Neural cell (in vitro differentiated cells): ENCODE measurements around the gene LDB2. TPM values are rescaled to one million over a fixed set of nuclear protein-coding genes. Genes with fewer than 3 reads are reported as not detected.

Experiments used
- H2AFZ ChIP-seq: fragments of 200-600, 300-800 bp; sonication (generic), shearing (Covaris generic); 2 replicates; pipeline ENCODE4 v1.6.0; 2014; ENCODE audit warnings: low read depth, mild to moderate bottlenecking, antibody characterized with exemption, low read length, moderate library complexity
- H3F3A ChIP-seq: fragments of 200-600 bp; shearing (Covaris generic); 2 replicates; pipeline ENCODE4 v1.6.1; 2016; ENCODE audit warnings: mild to moderate bottlenecking, moderate library complexity, mixed read lengths, antibody characterized with exemption, low read length; ENCODE audit not compliant: insufficient read depth, poor library complexity, severe bottlenecking
- H3K27ac ChIP-seq: fragments of 200-600, 300-800 bp; sonication (generic), shearing (Covaris generic); 2 replicates; pipeline ENCODE4 v1.5.1; 2014; ENCODE audit warnings: mild to moderate bottlenecking, low read length, moderate library complexity
- H3K27me3 ChIP-seq: fragments of 300-800, 200-600 bp; sonication (generic), shearing (Covaris generic); 2 replicates; pipeline ENCODE4 v1.6.0; 2014; ENCODE audit warnings: mild to moderate bottlenecking, low read depth, low read length, moderate library complexity; ENCODE audit not compliant: insufficient read depth
- H3K36me3 ChIP-seq: fragments of 300-800, 200-600 bp; sonication (generic), shearing (Covaris generic); 2 replicates; pipeline ENCODE4 v1.5.1; 2014; ENCODE audit warnings: mild to moderate bottlenecking, antibody characterized with exemption, low read length, moderate library complexity; ENCODE audit not compliant: insufficient read depth
- H3K4me2 ChIP-seq: fragments of 300-800, 200-600 bp; sonication (generic), shearing (Covaris generic); 2 replicates; pipeline ENCODE4 v1.6.0; 2014; ENCODE audit warnings: mild to moderate bottlenecking, low read length
- H3K4me3 ChIP-seq: fragments of 300-800, 200-600 bp; sonication (generic), shearing (Covaris generic); 2 replicates; pipeline ENCODE4 v1.5.1; 2014; ENCODE audit warnings: mild to moderate bottlenecking, low read length, moderate library complexity
- H3K79me2 ChIP-seq: fragments of 200-600 bp; shearing (Covaris generic); replicated peaks from 2 replicates; pipeline ENCODE4 v1.6.0; 2014; ENCODE audit warnings: mild to moderate bottlenecking, low read length, moderate library complexity; ENCODE audit not compliant: insufficient read depth
- H3K9ac ChIP-seq: fragments of 300-800, 200-600 bp; sonication (generic), shearing (Covaris generic); 2 replicates; pipeline ENCODE4 v1.6.1; 2016; ENCODE audit warnings: mild to moderate bottlenecking, low read length, mixed read lengths
- H3K9me2 ChIP-seq: fragments of 200-600 bp; shearing (Covaris generic); 2 replicates; pipeline ENCODE4 v1.6.1; 2016; ENCODE audit warnings: mild to moderate bottlenecking, low read length, mixed read lengths; ENCODE audit not compliant: insufficient read depth
- H3K9me3 ChIP-seq: fragments of 200-600, 300-800 bp; sonication (generic), shearing (Covaris generic); 2 replicates; pipeline ENCODE4 v1.6.1; 2016; ENCODE audit warnings: mild to moderate bottlenecking, mixed run types, low read length, moderate library complexity, mixed read lengths
- H4K20me1 ChIP-seq: fragments of 200-600 bp; shearing (Covaris generic); 2 replicates; pipeline ENCODE4 v1.6.1; 2016; ENCODE audit warnings: mild to moderate bottlenecking, mixed run types; ENCODE audit not compliant: insufficient read depth
- EP300 ChIP-seq: fragments of 450-650 bp; conservative IDR thresholded peaks from 2 replicates; pipeline ENCODE4 v1.6.1; 2014; ENCODE audit warnings: antibody characterized with exemption, mild to moderate bottlenecking, moderate library complexity; ENCODE audit not compliant: poor library complexity, severe bottlenecking
- EZH2 ChIP-seq: fragments of 200-600, 300-800 bp; shearing (Covaris generic), sonication (generic); IDR thresholded peaks from 2 replicates; pipeline ENCODE4 v1.6.1; 2014; ENCODE audit warnings: antibody characterized with exemption, low read length, borderline replicate concordance, mild to moderate bottlenecking; ENCODE audit not compliant: insufficient read depth, poor library complexity, severe bottlenecking
- MXI1 ChIP-seq: fragments of 450-650 bp; conservative IDR thresholded peaks from 2 replicates; pipeline ENCODE4 v1.6.1; 2014; ENCODE audit warnings: antibody characterized with exemption, mild to moderate bottlenecking; ENCODE audit not compliant: poor library complexity, severe bottlenecking
- POLR2AphosphoS5 ChIP-seq: IDR thresholded peaks from 2 replicates; pipeline ENCODE4 v1.6.1; 2012
- RAD21 ChIP-seq: fragments of 450-650 bp; conservative IDR thresholded peaks from 2 replicates; pipeline ENCODE4 v1.6.1; 2014; ENCODE audit warnings: antibody characterized with exemption, mild to moderate bottlenecking, moderate library complexity
- REST ChIP-seq: IDR thresholded peaks from 2 replicates; pipeline ENCODE4 v1.6.1; 2012; ENCODE audit warnings: borderline replicate concordance
- SMC3 ChIP-seq: fragments of 450-650 bp; conservative IDR thresholded peaks from 2 replicates; pipeline ENCODE4 v1.6.1; 2014; ENCODE audit warnings: antibody characterized with exemption, mild to moderate bottlenecking, moderate library complexity; ENCODE audit not compliant: poor library complexity
- TAF1 ChIP-seq: IDR thresholded peaks from 2 replicates; pipeline ENCODE4 v1.6.1; 2012; ENCODE audit warnings: low read depth
- polyA plus RNA-seq: library from polyadenylated mRNA; depleted of rRNA; stranded (reverse); fragments of >200 nt; gene quantifications from 2 replicates; pipeline ENCODE4 v1.2.3, GENCODE V29; 2014
- TF ChIP-seq, protein P1 (sequence below): fragments of 450-650 bp; IDR thresholded peaks from 2 replicates; pipeline ENCODE4 v1.5.1; 2014; ENCODE audit warnings: antibody characterized with exemption, mild to moderate bottlenecking, moderate library complexity; ENCODE audit not compliant: poor library complexity, severe bottlenecking

LDB2 gene
- polyA plus RNA-seq, 1 donor from 2014 or later, result 58.9 TPM

GRCh38 chr4:16767861-16768260, 130.6 kb downstream of the LDB2 start:
- H3K9me3 ChIP-seq, result no peaks in the 10 kb centered on the region
- H3K36me3 ChIP-seq, result no peaks in the 10 kb centered on the region
- no peak overlapping the region for H3K4me2 ChIP-seq
- no peaks in the 10 kb centered on the region for H4K20me1 ChIP-seq
- peak overlapping the region; percentile 35 for H3K27ac ChIP-seq
- H3K9me2 ChIP-seq, result no peaks in the 10 kb centered on the region
- no peak for TF ChIP-seq SMC3
- no peak for TF ChIP-seq POLR2AphosphoS5
- no peak for TF ChIP-seq TAF1
- no peak for TF ChIP-seq MXI1
- no peak for TF ChIP-seq EP300
- no peak for TF ChIP-seq RAD21
- TF ChIP-seq EZH2, result no peak
- no peak for TF ChIP-seq REST
- TF ChIP-seq, protein P1, sequence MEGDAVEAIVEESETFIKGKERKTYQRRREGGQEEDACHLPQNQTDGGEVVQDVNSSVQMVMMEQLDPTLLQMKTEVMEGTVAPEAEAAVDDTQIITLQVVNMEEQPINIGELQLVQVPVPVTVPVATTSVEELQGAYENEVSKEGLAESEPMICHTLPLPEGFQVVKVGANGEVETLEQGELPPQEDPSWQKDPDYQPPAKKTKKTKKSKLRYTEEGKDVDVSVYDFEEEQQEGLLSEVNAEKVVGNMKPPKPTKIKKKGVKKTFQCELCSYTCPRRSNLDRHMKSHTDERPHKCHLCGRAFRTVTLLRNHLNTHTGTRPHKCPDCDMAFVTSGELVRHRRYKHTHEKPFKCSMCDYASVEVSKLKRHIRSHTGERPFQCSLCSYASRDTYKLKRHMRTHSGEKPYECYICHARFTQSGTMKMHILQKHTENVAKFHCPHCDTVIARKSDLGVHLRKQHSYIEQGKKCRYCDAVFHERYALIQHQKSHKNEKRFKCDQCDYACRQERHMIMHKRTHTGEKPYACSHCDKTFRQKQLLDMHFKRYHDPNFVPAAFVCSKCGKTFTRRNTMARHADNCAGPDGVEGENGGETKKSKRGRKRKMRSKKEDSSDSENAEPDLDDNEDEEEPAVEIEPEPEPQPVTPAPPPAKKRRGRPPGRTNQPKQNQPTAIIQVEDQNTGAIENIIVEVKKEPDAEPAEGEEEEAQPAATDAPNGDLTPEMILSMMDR, result no peak
- no peaks in the 10 kb centered on the region for H3K79me2 ChIP-seq
- H3F3A ChIP-seq, result no peaks in the 10 kb centered on the region
- no peak overlapping the region for H3K9ac ChIP-seq
- H3K4me3 ChIP-seq, result peak overlapping the region; percentile 24
- no peak overlapping the region for H2AFZ ChIP-seq
- H3K27me3 ChIP-seq, result no peaks in the 10 kb centered on the region

- H3K9ac ChIP-seq, result no peak overlapping the region
- TF ChIP-seq MXI1, result no peak
- TF ChIP-seq, protein P1, result no peak
- TF ChIP-seq TAF1, result no peak
- TF ChIP-seq EZH2, result no peak
- no peak for TF ChIP-seq SMC3
- TF ChIP-seq POLR2AphosphoS5, result no peak
- H3K27me3 ChIP-seq, result no peaks in the 10 kb centered on the region
Measured at GRCh38 chr4:16767251-16767650, 131.2 kb downstream of the LDB2 start.

More at GRCh38 chr4:16767251-16767650, 131.2 kb downstream of the LDB2 start:
- Histone ChIP-seq H3K9me2 (no peaks in the 10 kb centered on the region), H3K4me3 (peak overlapping the region; percentile 24), H3K79me2 (no peaks in the 10 kb centered on the region), H4K20me1 (no peaks in the 10 kb centered on the region), H3K9me3 (no peaks in the 10 kb centered on the region), H3K4me2 (no peak overlapping the region), H3F3A (no peaks in the 10 kb centered on the region), H3K27ac (peak overlapping the region; percentile 35), H3K36me3 (no peaks in the 10 kb centered on the region), H2AFZ (no peak overlapping the region)
